GM18517 (cell line): ENCODE results near the gene NUP35.

Experiments
- ATAC-seq: cut with Tn5 transposase; IDR thresholded peaks from one replicate; pipeline ENCODE4 v1.9.1; 2021; ENCODE audit warnings: mild to moderate bottlenecking, moderate library complexity; ENCODE audit not compliant: unreplicated experiment

Gene NUP35

DNA sequence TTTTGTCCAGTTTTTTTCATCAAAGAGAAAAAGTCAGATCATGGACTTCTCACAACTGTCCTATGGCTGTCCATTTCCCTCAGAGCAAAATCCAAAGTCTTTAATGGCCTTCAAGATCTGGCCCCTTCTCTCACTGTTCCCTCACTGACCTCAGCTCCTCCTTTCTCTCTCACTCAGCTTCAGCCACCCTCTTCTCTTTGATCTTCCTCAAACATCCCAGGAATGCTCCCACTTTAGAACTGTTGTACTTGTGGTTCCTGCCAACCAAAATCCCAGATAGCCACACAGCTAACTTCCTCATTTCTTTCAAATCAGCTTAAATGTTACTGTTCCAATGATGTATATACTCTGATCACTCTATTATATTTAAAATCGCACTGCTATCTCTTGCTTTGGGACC lies 82.9 kb downstream of the NUP35 start:
- ATAC-seq: no peak

DNA sequence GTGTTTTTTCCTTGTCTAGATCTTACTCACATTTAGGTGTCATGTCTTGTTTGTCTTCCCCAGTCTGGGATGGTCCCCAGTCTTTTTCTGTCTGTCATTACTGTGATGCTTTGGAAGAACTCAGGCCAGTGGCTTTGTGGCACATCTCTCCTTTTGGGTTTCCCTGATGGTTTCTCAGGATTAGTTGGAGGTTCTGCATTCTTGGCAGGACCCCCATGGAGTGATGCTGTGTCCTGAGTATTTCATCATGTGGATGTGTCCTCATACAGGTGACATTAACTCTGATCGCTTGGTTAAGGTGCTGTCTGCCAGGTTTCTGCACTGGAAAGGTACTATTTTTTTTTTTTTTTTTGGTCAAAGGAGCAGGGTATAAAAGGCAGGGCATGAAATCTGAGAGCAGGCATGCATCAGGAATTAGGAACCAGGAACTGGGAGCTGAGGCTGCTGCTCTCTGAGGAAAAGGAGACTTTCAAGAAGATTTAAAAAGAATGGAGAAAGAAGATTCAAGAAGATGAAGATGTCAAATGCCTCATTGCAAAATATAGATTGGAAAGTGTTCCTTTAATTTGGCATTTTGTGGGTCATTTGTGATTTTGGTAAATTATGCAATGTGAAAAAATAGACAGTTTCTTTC lies 85.3 kb downstream of the NUP35 start:
- no peak for ATAC-seq
